Measurements from ENCODE around the gene ARAF. TPM values are rescaled to one million over a fixed set of nuclear protein-coding genes. Genes with fewer than 3 reads are reported as not detected.

ARAF gene
- total and polyA plus RNA-seq, 2 of the 13 experiments (the other 11 are each of a cell fraction or from before 2014, with no cell fraction given), result 18.0 to 33.1 TPM

DNA sequence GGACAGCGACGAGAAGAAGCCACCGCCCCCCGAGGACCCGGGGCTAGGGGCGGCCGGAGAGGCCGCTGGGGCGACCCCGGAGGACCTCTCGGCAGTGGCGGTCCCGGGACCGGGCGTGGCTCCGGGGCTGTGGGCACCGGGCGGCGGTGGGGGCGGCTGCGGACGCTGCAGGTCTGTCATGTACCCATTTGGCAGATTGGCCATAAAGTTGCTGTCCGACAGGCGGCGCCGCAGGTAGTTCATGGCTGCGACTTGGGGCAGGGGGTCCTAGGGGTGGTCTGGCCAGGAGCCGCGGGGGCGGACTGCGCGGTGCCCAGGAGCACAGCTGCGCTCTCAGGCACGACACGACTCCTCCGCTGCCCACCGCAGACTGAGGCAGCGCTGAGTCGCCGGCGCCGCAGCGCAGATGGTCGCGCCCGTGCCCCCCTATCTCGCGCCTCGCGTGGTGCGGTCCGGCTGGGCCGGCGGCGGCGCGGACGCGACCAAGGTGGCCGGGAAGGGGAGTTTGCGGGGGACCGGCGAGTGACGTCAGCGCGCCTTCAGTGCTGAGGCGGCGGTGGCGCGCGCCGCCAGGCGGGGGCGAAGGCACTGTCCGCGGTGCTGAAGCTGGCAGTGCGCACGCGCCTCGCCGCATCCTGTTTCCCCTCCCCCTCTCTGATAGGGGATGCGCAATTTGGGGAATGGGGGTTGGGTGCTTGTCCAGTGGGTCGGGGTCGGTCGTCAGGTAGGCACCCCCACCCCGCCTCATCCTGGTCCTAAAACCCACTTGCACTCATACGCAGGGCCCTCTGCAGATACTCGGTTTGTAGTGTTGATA lies 58.7 kb downstream of the ARAF start, which contains the start of gene SYN1 (continued):
- TF ChIP-seq, protein P1, sequence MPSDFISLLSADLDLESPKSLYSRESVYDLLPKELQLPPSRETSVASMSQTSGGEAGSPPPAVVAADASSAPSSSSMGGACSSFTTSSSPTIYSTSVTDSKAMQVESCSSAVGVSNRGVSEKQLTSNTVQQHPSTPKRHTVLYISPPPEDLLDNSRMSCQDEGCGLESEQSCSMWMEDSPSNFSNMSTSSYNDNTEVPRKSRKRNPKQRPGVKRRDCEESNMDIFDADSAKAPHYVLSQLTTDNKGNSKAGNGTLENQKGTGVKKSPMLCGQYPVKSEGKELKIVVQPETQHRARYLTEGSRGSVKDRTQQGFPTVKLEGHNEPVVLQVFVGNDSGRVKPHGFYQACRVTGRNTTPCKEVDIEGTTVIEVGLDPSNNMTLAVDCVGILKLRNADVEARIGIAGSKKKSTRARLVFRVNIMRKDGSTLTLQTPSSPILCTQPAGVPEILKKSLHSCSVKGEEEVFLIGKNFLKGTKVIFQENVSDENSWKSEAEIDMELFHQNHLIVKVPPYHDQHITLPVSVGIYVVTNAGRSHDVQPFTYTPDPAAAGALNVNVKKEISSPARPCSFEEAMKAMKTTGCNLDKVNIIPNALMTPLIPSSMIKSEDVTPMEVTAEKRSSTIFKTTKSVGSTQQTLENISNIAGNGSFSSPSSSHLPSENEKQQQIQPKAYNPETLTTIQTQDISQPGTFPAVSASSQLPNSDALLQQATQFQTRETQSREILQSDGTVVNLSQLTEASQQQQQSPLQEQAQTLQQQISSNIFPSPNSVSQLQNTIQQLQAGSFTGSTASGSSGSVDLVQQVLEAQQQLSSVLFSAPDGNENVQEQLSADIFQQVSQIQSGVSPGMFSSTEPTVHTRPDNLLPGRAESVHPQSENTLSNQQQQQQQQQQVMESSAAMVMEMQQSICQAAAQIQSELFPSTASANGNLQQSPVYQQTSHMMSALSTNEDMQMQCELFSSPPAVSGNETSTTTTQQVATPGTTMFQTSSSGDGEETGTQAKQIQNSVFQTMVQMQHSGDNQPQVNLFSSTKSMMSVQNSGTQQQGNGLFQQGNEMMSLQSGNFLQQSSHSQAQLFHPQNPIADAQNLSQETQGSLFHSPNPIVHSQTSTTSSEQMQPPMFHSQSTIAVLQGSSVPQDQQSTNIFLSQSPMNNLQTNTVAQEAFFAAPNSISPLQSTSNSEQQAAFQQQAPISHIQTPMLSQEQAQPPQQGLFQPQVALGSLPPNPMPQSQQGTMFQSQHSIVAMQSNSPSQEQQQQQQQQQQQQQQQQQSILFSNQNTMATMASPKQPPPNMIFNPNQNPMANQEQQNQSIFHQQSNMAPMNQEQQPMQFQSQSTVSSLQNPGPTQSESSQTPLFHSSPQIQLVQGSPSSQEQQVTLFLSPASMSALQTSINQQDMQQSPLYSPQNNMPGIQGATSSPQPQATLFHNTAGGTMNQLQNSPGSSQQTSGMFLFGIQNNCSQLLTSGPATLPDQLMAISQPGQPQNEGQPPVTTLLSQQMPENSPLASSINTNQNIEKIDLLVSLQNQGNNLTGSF (CRISPR knock-in tag; IDR thresholded peaks at IDR 0.05), result 0 out of 2 replicates have a peak, but pooled peaks have one; percentile 51
- TF ChIP-seq ZNF614 (CRISPR knock-in tag; IDR thresholded peaks at IDR 0.05; ENCODE audit: borderline replicate concordance), result no peak
- TF ChIP-seq, protein P2, sequence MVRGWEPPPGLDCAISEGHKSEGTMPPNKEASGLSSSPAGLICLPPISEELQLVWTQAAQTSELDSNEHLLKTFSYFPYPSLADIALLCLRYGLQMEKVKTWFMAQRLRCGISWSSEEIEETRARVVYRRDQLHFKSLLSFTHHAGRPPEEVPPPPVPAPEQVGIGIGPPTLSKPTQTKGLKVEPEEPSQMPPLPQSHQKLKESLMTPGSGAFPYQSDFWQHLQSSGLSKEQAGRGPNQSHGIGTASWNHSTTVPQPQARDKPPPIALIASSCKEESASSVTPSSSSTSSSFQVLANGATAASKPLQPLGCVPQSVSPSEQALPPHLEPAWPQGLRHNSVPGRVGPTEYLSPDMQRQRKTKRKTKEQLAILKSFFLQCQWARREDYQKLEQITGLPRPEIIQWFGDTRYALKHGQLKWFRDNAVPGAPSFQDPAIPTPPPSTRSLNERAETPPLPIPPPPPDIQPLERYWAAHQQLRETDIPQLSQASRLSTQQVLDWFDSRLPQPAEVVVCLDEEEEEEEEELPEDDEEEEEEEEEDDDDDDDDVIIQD (CRISPR knock-in tag; IDR thresholded peaks at IDR 0.05; ENCODE audit: low read depth), result no peak
- no peak for TF ChIP-seq NCOA1 (CRISPR knock-in tag; IDR thresholded peaks at IDR 0.05)
- no peak for TF ChIP-seq ZNF224 (CRISPR knock-in tag; IDR thresholded peaks at IDR 0.05)
- TF ChIP-seq, protein P3, sequence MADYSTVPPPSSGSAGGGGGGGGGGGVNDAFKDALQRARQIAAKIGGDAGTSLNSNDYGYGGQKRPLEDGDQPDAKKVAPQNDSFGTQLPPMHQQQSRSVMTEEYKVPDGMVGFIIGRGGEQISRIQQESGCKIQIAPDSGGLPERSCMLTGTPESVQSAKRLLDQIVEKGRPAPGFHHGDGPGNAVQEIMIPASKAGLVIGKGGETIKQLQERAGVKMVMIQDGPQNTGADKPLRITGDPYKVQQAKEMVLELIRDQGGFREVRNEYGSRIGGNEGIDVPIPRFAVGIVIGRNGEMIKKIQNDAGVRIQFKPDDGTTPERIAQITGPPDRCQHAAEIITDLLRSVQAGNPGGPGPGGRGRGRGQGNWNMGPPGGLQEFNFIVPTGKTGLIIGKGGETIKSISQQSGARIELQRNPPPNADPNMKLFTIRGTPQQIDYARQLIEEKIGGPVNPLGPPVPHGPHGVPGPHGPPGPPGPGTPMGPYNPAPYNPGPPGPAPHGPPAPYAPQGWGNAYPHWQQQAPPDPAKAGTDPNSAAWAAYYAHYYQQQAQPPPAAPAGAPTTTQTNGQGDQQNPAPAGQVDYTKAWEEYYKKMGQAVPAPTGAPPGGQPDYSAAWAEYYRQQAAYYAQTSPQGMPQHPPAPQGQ (CRISPR knock-in tag; IDR thresholded peaks at IDR 0.05; ENCODE audit: borderline replicate concordance), result no peak
- TF ChIP-seq, protein P4, sequence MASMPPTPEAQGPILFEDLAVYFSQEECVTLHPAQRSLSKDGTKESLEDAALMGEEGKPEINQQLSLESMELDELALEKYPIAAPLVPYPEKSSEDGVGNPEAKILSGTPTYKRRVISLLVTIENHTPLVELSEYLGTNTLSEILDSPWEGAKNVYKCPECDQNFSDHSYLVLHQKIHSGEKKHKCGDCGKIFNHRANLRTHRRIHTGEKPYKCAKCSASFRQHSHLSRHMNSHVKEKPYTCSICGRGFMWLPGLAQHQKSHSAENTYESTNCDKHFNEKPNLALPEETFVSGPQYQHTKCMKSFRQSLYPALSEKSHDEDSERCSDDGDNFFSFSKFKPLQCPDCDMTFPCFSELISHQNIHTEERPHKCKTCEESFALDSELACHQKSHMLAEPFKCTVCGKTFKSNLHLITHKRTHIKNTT (CRISPR knock-in tag; IDR thresholded peaks at IDR 0.05), result no peak
- TF ChIP-seq SMARCC2 (IDR thresholded peaks at IDR 0.05), result no peak
- TF ChIP-seq MEF2D (CRISPR knock-in tag; IDR thresholded peaks at IDR 0.05), result no peak
- no peak for TF ChIP-seq SCMH1 (CRISPR knock-in tag; IDR thresholded peaks at IDR 0.05; ENCODE audit: borderline replicate concordance)
- peak; percentile 42; the same call in 1 of the 2 replicates for TF ChIP-seq TBX3 (IDR thresholded peaks at IDR 0.05; ENCODE audit: borderline replicate concordance)
- TF ChIP-seq, protein P5, sequence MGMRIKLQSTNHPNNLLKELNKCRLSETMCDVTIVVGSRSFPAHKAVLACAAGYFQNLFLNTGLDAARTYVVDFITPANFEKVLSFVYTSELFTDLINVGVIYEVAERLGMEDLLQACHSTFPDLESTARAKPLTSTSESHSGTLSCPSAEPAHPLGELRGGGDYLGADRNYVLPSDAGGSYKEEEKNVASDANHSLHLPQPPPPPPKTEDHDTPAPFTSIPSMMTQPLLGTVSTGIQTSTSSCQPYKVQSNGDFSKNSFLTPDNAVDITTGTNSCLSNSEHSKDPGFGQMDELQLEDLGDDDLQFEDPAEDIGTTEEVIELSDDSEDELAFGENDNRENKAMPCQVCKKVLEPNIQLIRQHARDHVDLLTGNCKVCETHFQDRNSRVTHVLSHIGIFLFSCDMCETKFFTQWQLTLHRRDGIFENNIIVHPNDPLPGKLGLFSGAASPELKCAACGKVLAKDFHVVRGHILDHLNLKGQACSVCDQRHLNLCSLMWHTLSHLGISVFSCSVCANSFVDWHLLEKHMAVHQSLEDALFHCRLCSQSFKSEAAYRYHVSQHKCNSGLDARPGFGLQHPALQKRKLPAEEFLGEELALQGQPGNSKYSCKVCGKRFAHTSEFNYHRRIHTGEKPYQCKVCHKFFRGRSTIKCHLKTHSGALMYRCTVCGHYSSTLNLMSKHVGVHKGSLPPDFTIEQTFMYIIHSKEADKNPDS (CRISPR knock-in tag; IDR thresholded peaks at IDR 0.05), result no peak
- no peak for TF ChIP-seq NCOA5 (CRISPR knock-in tag; IDR thresholded peaks at IDR 0.05)
- TF ChIP-seq ZFY (CRISPR knock-in tag; IDR thresholded peaks at IDR 0.05), result no peak; the same call in 1 of the 2 replicates
